SU-DHL-6 (cell line): Measurements from ENCODE around the gene CHST5.

Experiments used
- EZH2phosphoT487 ChIP-seq: fragments of 200-600 bp; sonication (generic), shearing (Covaris generic); conservative IDR thresholded peaks from 2 replicates; pipeline ENCODE4 v1.6.1; 2018; ENCODE audit warnings: mild to moderate bottlenecking, antibody characterized with exemption, low read length, moderate library complexity, mixed read lengths
- TF ChIP-seq, protein P1 (sequence below): fragments of 200-600 bp; sonication (generic); IDR thresholded peaks from one replicate; pipeline ENCODE4 v1.5.1; 2017; ENCODE audit warnings: antibody characterized with exemption, mild to moderate bottlenecking, low read length, moderate library complexity; ENCODE audit not compliant: insufficient read depth, poor library complexity, severe bottlenecking

DNA sequence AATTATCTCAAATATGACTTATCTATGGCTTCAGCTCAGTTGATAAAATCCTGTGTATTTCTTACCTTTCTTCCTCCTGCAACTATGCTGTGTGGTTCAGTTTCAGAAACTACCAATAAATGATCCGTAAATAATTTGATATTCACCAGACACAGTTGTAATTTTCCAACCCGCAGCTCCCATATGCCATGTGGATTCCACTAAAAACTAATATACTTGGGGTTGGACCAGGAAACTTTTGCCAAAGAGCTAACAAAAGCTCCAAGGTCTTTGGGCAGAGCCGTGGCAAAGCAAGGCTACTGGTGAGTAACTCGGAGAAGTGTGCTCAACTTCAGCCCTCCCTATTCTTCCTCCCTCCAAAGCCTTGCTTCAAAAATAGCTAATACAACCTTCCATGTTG is 38.4 kb downstream of the CHST5 start:
- TF ChIP-seq, protein P1, sequence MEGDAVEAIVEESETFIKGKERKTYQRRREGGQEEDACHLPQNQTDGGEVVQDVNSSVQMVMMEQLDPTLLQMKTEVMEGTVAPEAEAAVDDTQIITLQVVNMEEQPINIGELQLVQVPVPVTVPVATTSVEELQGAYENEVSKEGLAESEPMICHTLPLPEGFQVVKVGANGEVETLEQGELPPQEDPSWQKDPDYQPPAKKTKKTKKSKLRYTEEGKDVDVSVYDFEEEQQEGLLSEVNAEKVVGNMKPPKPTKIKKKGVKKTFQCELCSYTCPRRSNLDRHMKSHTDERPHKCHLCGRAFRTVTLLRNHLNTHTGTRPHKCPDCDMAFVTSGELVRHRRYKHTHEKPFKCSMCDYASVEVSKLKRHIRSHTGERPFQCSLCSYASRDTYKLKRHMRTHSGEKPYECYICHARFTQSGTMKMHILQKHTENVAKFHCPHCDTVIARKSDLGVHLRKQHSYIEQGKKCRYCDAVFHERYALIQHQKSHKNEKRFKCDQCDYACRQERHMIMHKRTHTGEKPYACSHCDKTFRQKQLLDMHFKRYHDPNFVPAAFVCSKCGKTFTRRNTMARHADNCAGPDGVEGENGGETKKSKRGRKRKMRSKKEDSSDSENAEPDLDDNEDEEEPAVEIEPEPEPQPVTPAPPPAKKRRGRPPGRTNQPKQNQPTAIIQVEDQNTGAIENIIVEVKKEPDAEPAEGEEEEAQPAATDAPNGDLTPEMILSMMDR: no peak
- TF ChIP-seq EZH2phosphoT487: no peak
